ENCODE measurements around the gene TIMM22.

The TIMM22 gene

DNA sequence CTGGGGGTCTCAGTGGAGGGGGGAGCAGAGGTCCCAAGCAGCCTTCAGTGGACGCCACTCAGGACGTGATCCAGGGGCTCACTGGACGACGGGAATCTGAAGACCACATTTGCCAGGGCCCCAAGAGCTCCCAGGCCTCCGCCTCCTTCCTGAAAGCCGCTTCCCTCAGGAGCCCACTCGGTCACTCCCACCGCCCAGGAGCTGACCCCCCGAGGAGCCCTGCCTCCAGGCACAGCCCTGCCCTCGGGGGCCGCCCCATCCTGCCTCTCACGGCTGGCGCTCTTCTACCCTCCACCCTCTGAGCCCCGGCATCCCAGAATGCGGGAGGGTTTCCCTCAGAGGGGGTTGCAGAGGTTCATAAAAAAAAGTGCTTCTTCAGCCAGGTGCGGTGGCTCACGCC lies 24.2 kb downstream of the TIMM22 start:
- DNase-seq (ENCODE audit: low read depth), result no peak

DNA sequence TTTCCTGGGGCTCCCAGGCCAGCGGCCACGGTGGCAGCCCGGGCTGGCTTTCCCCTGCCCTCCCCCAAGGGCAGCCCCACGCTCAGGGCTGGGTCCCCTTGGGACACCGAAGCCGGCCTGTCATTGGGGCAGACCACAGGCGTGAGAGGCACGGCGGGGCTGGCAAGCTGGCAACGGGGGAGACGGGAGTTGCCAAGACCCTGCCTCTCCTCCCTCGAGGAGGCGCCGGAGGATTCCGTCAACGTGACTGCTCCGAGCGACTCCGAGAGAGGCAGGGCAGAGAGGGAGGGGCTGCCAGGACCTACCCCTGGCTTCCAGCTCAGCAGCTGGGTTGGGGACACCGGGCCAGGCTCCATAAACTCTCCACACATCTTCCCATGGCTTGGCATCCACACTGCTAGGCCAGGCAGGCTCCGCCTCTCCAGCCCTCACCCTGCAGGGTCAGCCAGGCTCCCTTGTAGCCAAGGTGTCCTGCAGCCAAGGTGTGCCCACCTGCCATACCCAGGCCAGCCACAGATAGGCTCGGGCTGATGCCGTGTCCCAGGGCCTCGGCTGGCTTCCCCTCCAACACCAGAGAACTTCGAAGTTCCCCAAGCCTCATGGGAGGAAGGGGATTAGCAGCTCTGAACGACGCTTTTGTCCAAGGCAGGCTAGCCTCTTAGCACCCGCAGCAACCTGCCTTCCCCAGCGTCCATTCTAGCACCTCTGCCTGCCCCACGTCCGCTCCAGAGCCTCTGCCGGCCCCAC lies 25.5 kb downstream of the TIMM22 start:
- DNase-seq (ENCODE audit: low read depth), result no peak

- no peak for DNase-seq (ENCODE audit: low read depth)
These were observed 27.1 kb downstream of the TIMM22 start for GRCh38 chr17:1024076-1024475.

GRCh38 chr17:1025733-1026598 lies 29.0 kb downstream of the TIMM22 start:
- DNase-seq (ENCODE audit: low read depth), result no peak

- DNase-seq (ENCODE audit: low read depth), result no peak
These were observed 29.7 kb downstream of the TIMM22 start for GRCh38 chr17:1026599-1026975.

- no peak for DNase-seq (ENCODE audit: low read depth)
These were observed 30.1 kb downstream of the TIMM22 start for GRCh38 chr17:1027044-1027443.

DNA sequence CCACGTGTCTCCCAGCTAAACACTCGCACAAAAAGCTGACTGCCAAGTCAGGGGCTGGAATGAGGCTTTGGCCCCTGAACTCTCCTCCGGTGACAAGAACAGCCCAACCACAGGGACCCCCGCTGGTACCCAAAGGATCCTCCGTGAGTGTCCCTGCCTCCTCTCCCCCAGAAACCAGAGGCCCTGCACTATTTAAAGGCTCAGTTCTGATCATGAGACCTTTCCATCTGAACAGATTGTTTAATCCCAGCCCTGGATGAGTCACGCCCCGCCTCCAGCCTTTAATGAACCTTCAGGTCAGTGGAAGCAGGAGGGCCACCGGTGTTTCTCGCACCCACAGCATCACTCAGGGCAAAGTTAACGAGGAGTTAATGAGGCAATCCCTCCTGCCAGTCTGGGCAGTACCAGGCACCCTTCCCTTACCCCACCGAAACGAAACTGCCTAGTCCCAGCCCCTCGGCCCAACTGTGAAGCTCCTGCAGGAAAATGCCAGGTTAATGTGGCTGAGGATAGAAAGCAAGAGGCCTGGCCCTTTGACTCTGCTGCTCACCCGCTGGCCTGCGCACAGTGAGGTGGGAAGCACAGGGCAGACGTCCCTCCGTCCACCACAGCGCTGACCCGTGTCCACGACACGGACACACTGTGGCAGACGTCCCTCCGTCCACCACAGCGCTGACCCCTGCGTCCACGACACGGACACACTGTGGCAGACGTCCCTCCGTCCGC lies 32.4 kb downstream of the TIMM22 start:
- peak; percentile 55 for DNase-seq (ENCODE audit: low read depth)

DNA sequence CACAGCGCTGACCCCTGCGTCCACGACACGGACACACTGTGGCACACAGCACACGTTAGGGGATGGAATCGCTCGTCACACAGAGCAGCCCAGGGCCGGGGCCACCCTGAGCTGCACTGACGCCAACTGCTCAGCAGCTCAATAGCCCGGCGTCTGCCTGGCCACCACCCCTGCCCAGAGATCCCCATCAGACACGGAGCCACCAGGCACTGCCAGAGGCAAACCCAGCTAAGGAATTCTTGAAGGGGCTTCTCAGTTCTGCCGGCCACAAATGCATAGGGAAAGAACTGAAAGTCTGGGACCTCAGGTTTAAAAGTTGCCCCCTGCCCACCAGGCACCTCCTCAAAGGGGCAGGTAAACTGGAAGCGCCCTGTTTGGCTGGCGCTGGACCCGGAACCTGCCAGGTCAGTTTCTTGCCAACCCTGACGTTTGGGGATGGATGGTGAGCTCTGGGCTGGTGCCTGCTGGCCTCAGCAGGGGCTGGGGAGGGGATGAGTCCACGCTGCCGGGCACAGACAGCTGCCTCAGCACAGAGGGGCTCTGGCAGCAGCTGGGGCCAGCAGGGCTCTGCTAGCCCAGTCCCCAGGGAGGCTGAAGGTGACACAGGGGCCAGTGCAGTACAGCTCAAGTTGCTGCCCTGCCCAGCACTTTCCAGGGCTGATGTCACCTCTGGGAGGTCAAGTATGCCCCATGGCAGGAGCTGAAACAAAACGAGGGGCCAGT lies 33.2 kb downstream of the TIMM22 start:
- DNase-seq (ENCODE audit: low read depth), result no peak

- no peak for DNase-seq (ENCODE audit: low read depth)
These were observed 34.0 kb downstream of the TIMM22 start for GRCh38 chr17:1030684-1031532.

DNA sequence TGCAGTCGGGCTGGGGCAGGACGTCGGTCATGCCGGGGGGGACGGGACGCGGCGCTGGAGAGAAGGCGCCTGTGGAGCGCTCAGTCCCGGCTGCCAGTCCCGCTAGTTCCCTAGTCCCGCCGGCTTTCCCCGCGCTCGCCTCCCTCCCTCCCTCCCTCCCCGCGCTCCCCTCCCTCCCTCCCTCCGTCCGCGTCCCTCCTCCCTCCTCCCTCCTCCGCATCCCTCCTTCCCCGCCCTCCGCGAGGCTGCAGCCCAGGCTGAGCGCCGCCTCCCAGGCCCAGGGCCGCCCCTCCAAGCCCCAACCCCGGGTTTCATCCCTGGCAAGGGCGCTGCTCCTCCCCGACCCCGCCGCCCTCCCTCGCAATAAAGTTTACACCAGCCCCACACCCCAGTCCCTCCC lies 34.8 kb downstream of the TIMM22 start:
- DNase-seq (ENCODE audit: low read depth), result peak; percentile 44

DNA sequence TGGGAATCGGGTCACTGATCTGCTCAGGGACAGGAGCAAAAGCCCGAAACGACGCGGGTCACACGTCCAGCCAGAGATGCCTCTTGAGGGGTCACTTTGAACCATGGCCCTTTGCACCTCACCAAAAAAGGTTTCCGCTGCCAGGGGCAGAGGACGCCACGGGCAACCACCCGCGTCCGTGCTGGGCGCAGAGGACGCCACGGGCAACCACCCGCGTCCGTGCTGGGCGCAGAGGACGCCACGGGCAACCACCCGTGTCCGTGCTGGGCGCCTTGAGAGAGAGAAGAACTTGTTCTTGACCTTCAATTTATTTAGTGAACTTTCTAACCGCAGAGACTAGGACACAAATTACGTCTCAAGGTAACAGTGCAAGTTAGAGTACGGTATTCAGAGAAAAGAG lies 35.5 kb downstream of the TIMM22 start:
- DNase-seq (ENCODE audit: low read depth), result no peak

GRCh38 chr17:1033503-1033902 lies 36.6 kb downstream of the TIMM22 start:
- no peak for DNase-seq (ENCODE audit: low read depth)

GRCh38 chr17:1034652-1035210 lies 37.8 kb downstream of the TIMM22 start:
- DNase-seq (ENCODE audit: low read depth), result no peak

GRCh38 chr17:1035546-1036170 lies 38.7 kb downstream of the TIMM22 start:
- no peak for DNase-seq (ENCODE audit: low read depth)

DNA sequence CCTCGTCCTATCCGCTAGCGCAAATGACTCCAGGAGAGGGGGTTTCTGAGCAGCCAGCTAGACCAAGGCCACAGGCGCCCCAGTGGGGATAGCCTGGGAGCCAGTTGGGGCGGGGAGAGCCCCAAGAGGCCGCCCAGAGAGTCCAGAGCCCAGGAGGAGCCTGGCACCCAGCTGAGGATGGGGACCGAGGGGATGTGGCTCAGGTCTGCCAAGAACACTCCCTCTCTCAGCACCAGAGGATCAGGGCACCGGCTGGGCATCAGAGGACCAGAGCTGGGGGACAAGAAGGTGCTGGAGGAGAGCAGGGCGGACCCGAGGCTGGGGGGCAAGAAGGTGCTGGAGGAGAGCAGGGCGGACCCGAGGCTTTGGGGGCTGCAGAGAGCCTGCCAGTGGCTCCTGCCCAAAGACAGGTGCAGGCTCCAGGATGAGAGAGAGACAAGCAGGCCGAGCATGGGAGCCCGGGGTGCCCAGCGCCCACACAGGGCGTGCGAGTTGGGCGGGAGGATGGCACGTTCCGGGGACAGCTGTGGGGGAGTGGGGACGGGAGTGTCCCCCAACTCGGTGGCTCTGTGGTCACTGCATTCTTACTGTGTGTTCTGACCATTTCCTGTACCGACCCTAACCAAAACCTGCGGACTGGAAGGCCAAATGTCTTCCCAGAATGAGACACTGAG lies 39.4 kb downstream of the TIMM22 start:
- DNase-seq (ENCODE audit: low read depth), result no peak

DNA sequence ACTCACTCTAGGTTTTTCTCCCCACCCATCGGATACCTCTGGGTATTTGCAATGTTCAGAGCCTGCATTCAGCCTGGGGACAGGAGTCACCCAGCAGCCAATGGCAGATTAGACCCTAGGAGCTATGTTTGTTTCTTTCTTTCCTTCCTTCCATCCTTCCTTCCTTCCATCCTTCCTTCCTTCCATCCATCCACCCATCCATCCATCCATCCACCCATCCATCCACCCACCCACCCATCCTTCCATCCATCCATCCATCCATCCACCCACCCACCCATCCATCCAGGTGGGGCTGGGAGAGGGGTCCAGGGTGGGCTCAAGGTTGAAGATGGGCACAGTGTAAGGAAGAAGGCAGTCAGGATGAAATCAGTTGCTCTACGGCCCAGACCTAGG lies 39.9 kb downstream of the TIMM22 start:
- no peak for DNase-seq (ENCODE audit: low read depth)

DNA sequence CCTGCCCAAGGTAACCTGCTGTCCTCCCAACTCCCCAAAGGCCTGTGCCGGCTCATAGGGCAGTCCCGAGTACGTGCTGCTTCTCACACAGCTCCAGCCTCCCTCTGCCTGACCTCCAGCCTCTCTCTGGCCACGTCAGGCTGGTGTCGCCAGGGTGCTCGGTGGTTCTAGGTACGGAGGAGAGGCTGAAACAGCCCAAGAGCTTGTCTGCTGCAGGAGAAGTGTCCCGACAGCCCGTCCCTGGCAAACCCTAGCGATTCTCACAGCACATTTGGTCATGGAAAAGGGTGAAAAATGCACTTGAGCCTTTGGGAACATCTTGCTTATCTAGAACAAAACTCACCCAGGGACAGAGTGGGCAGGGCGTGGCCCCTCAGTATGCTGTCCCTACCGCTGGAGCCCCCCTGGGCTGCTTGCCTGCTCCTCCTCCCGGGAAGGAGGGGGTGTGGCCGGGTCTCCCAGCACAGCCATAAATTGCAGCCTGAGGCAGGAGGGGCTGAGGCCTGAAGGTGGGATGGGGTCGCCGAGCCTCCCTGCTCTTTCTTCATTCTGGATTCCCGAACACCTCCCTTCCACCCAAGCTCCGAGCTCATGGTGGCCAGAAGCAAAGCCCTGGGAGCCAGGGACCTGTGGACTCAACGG lies 40.4 kb downstream of the TIMM22 start:
- DNase-seq (ENCODE audit: low read depth), result no peak

- no peak for DNase-seq (ENCODE audit: low read depth)
These were observed 41.7 kb downstream of the TIMM22 start for GRCh38 chr17:1038459-1039122.

- no peak for DNase-seq (ENCODE audit: low read depth)
These were observed 42.2 kb downstream of the TIMM22 start for GRCh38 chr17:1039123-1039507.
